Stimulated activated memory B cell treated with anti-CD40 and anti-IgM and Interleukin-4, amounts not matched to agents 10 μg/mL and 1 μg/mL and 100 μg/mL, for 72 hours (primary cell): ENCODE measurements around the gene RAB23.
A peak's percentile ranks its signal among the peaks of the same experiment; 100 is the strongest.
"Not testable (repeated sequence)": the region's sequence is repeated elsewhere in the genome, so short reads cannot be mapped to it uniquely, and the experiment has no call there.

Experiments used
- ATAC-seq: fragments of 150-1000 bp; cut with Tn5 transposase; 2 replicates; pipeline ENCODE4 v1.10.0; 2021
- H3K27ac Mint-ChIP-seq: one replicate; pipeline ENCODE4 v1.8.0; 2022; ENCODE audit warnings: mild to moderate bottlenecking, mixed read lengths
- H3K27me3 Mint-ChIP-seq: one replicate; pipeline ENCODE4 v1.8.0; 2022; ENCODE audit warnings: mixed read lengths
- H3K36me3 Mint-ChIP-seq: one replicate; pipeline ENCODE4 v1.8.0; 2022; ENCODE audit warnings: mixed read lengths
- H3K4me1 Mint-ChIP-seq: one replicate; pipeline ENCODE4 v1.8.0; 2022; ENCODE audit warnings: mixed read lengths
- H3K4me3 Mint-ChIP-seq: one replicate; pipeline ENCODE4 v1.8.0; 2022; ENCODE audit warnings: mild to moderate bottlenecking, moderate library complexity, mixed read lengths
- H3K9me3 Mint-ChIP-seq: one replicate; pipeline ENCODE4 v1.8.0; 2022; ENCODE audit warnings: mixed read lengths

RAB23 gene

DNA sequence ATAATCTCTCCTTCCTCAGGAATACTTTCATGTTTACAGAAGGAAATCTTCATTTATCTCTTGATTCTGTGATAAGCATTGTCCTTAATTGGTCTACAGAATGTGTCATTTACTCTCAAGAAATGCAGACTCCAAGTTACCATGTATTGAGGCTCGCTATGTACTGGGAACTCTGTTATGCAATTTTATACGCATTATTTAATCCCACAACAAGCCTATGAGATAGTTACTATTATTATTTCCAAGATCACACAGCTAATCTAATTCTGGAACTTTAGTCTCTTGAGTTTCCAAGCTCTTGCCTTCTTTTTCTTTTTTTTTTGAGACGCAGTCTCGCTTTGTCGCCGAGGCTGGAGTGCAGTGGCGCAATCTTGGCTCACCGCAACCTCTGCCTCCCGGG lies 30.0 kb upstream of the RAB23 start:
- Mint-ChIP-seq H3K4me3 (no peak overlapping the region), H3K27ac (no peak overlapping the region), H3K9me3 (no peaks in the 10 kb centered on the region), H3K36me3 (no peaks in the 10 kb centered on the region), H3K4me1 (no peaks in the 10 kb centered on the region), H3K27me3 (peaks cover 9% of the 10 kb centered on the region)
- ATAC-seq = no peak

DNA sequence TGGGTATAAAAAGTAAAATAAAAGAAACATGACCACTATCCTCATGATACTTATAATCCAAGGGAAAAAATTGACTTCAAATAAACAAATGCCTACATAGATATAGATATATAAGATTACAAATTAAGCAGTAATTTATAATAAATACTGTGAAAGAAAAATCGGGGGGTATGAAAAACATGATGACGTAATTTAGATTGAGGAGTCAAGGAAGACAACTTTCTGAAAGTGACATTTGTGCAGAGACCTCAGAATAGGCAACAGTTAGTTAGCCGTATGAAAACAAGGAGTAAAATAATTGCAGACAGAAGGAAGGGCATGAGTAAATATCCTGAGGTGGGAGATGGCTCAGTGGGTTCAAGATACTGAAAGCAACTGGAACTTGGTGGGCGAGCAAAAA lies 28.2 kb upstream of the RAB23 start:
- H3K9me3 Mint-ChIP-seq = no peaks in the 10 kb centered on the region
- H3K4me1 Mint-ChIP-seq = no peaks in the 10 kb centered on the region
- peaks cover 9% of the 10 kb centered on the region for H3K27me3 Mint-ChIP-seq
- no peaks in the 10 kb centered on the region for H3K36me3 Mint-ChIP-seq
- H3K4me3 Mint-ChIP-seq = no peak overlapping the region
- no peak overlapping the region for H3K27ac Mint-ChIP-seq
- ATAC-seq = no peak

- no peak overlapping the region for H3K27ac Mint-ChIP-seq
- H3K4me1 Mint-ChIP-seq = no peaks in the 10 kb centered on the region
- no peak overlapping the region for H3K4me3 Mint-ChIP-seq
- no peak for ATAC-seq
- H3K27me3 Mint-ChIP-seq = peaks cover 9% of the 10 kb centered on the region
- H3K9me3 Mint-ChIP-seq = no peaks in the 10 kb centered on the region
- no peaks in the 10 kb centered on the region for H3K36me3 Mint-ChIP-seq
Measured at GRCh38 chr6:57248311-57248895, 26.3 kb upstream of the RAB23 start.

DNA sequence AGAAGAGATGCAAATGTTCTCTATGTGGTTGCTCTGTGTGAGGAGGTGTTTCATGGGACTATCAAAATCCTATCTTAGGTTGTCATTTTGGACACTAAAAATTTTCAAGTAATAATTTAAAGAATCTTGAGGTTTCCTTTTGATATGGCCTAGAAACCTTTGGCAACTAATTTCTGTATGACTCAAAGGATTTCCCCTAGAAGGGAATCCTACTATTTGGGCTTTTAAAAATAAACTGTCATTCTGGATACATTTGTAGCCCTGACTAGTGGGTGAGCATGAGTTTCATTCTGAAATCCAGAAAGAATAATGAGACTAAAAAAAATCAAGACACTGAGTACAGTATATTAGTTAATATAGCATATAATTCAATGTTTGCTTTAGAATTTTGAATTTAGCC lies 25.5 kb upstream of the RAB23 start:
- no peaks in the 10 kb centered on the region for H3K4me1 Mint-ChIP-seq
- H3K27me3 Mint-ChIP-seq = peaks cover 7% of the 10 kb centered on the region
- H3K27ac Mint-ChIP-seq = no peak overlapping the region
- no peak for ATAC-seq
- H3K36me3 Mint-ChIP-seq = no peaks in the 10 kb centered on the region
- no peaks in the 10 kb centered on the region for H3K9me3 Mint-ChIP-seq
- no peak overlapping the region for H3K4me3 Mint-ChIP-seq

DNA sequence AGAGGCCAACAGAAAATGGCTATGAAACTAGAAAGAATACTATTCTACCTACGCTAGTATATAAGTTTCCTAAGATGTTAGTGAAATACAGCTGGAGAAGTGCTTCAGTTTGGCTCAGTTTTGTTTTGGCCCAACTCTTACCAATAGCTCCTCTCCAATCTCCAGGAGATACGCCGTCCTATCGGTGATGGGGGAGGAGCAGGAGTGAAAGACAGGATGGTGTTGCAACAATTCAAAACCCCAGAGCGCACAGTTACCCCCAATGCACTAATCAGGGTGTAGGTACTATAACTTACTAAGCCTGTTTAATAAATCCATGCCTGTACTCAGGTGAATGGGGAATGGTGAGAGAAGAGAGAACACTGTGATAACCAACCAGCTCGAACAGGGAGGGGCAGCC lies 24.2 kb upstream of the RAB23 start:
- Mint-ChIP-seq H3K9me3 (no peaks in the 10 kb centered on the region), H3K4me1 (no peaks in the 10 kb centered on the region), H3K36me3 (no peaks in the 10 kb centered on the region), H3K27me3 (no peaks in the 10 kb centered on the region), H3K4me3 (no peak overlapping the region), H3K27ac (no peak overlapping the region)
- no peak for ATAC-seq

GRCh38 chr6:57243954-57244353 lies 21.8 kb upstream of the RAB23 start:
- H3K4me3 Mint-ChIP-seq = no peak overlapping the region
- no peak for ATAC-seq
- H3K27ac Mint-ChIP-seq = no peak overlapping the region

DNA sequence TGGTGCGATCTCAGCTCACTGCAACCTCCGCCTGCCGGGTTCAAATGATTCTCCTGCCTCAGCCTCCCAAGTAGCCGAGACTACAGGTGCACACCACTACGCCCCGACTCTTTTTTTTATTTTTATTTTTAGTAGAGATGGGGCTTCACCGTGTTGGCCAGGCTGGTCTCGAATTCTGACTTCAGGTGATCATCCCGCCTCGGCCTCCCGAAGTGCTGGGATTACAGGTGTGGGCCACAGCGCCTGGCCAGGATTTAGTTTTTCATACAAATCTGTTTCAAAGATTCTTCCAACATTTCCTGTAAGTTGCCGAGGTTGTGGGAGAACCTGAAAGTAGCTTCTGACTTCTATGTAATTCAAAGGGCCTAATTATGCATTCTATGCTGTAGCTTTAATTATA lies 21.4 kb upstream of the RAB23 start:
- not testable (repeated sequence) for H3K4me1 Mint-ChIP-seq, H3K9me3 Mint-ChIP-seq, H3K4me3 Mint-ChIP-seq, ATAC-seq, H3K27ac Mint-ChIP-seq, H3K36me3 Mint-ChIP-seq
- peaks cover 10% of the 10 kb centered on the region for H3K27me3 Mint-ChIP-seq

More at GRCh38 chr6:57243954-57244353, 21.8 kb upstream of the RAB23 start:
- no peaks in the 10 kb centered on the region for H3K36me3 Mint-ChIP-seq
- no peaks in the 10 kb centered on the region for H3K4me1 Mint-ChIP-seq
- H3K9me3 Mint-ChIP-seq = no peaks in the 10 kb centered on the region
- H3K27me3 Mint-ChIP-seq = peaks cover 10% of the 10 kb centered on the region

GRCh38 chr6:57242505-57242904 lies 20.4 kb upstream of the RAB23 start:
- ATAC-seq = no peak
- Mint-ChIP-seq H3K9me3 (no peaks in the 10 kb centered on the region), H3K4me1 (no peaks in the 10 kb centered on the region)

DNA sequence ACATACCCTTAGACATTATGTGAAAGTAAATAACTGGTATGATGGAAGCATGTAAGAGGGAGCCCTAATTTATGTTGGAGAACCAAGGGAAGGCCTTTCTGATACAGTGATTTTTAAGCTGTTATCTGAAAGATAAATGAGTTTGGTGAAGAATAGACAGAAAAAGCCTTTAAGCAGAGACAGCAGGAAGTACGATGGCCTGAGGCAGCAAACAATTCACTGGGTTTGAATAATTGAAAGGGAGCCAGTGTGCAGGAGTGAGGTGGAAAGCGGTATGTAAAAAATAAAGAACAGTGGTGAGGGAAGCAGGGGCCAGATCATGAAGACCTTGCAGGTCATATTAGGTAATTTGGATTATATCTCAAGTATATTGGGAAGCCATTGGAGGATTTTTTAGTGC lies 4.1 kb upstream of the RAB23 start:
- H3K4me3 Mint-ChIP-seq = no peak overlapping the region
- no peak for ATAC-seq
- peaks cover 9% of the 10 kb centered on the region for H3K4me1 Mint-ChIP-seq
- H3K36me3 Mint-ChIP-seq = peaks cover 5% of the 10 kb centered on the region
- no peaks in the 10 kb centered on the region for H3K9me3 Mint-ChIP-seq
- H3K27ac Mint-ChIP-seq = no peak overlapping the region
- H3K27me3 Mint-ChIP-seq = peaks cover 10% of the 10 kb centered on the region

More at GRCh38 chr6:57242505-57242904, 20.4 kb upstream of the RAB23 start:
- no peak overlapping the region for H3K4me3 Mint-ChIP-seq
- H3K27me3 Mint-ChIP-seq = peaks cover 10% of the 10 kb centered on the region
- no peaks in the 10 kb centered on the region for H3K36me3 Mint-ChIP-seq
- no peak overlapping the region for H3K27ac Mint-ChIP-seq

DNA sequence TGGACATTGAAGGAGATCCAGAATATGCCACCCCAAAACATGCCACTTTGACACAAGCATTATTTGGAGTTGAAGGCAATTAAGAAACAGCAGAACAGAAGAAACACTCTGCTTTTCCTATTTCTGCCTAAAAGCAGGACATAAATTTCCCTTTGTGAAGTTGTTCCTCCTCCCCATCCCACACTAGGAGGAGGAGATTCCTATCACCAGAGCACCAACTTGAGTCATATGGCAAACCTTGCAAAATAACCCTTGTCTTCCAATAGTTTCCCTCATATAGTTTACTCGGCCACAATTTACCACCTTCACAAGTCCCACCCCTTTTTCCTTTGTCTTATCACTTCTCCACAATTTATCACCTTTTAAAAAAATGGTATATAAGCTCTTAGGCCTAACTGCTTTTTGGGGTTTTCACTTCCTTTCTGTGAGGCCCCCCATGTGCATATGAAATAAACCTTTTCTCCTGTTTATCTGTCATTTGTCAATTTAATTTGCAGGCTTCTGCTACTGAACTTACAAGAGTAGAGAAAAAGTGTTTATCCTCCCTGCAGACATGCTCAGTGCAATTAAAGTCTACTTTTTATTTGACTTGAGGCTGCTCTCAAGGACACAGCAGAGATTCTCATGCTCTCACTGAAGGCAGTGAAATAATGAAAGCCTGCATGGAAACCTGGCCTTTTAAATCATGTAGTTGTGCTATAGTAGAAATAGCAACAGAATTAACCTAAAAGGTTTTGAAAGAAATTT lies 2.8 kb upstream of the RAB23 start:
- Mint-ChIP-seq H3K27ac (no peak overlapping the region), H3K36me3 (peaks cover 5% of the 10 kb centered on the region), H3K9me3 (no peaks in the 10 kb centered on the region), H3K4me1 (peaks cover 10% of the 10 kb centered on the region), H3K27me3 (peaks cover 3% of the 10 kb centered on the region), H3K4me3 (no peak overlapping the region)
- ATAC-seq = no peak

- no peak for ATAC-seq
- Mint-ChIP-seq H3K36me3 (peaks cover 5% of the 10 kb centered on the region), H3K27me3 (no peaks in the 10 kb centered on the region), H3K27ac (peak overlapping the region; percentile 94), H3K9me3 (no peaks in the 10 kb centered on the region), H3K4me3 (peak overlapping the region; percentile 99), H3K4me1 (peaks cover 10% of the 10 kb centered on the region)
Measured at GRCh38 chr6:57222743-57223077, 603 bp upstream of the RAB23 start.

GRCh38 chr6:57221191-57221935 lies 744 bp downstream of the RAB23 start:
- peak overlapping the region; percentile 99 for H3K4me3 Mint-ChIP-seq
- H3K27me3 Mint-ChIP-seq = no peaks in the 10 kb centered on the region
- peaks cover 5% of the 10 kb centered on the region for H3K36me3 Mint-ChIP-seq
- H3K9me3 Mint-ChIP-seq = no peaks in the 10 kb centered on the region
- H3K4me1 Mint-ChIP-seq = peaks cover 19% of the 10 kb centered on the region
- peak; percentile 73 for ATAC-seq
- peak overlapping the region; percentile 94 for H3K27ac Mint-ChIP-seq

GRCh38 chr6:57220083-57220703 lies 1.9 kb downstream of the RAB23 start:
- no peaks in the 10 kb centered on the region for H3K27me3 Mint-ChIP-seq
- H3K27ac Mint-ChIP-seq = no peak overlapping the region
- peak overlapping the region; percentile 31 for H3K4me3 Mint-ChIP-seq
- H3K4me1 Mint-ChIP-seq = peaks cover 19% of the 10 kb centered on the region
- H3K9me3 Mint-ChIP-seq = no peaks in the 10 kb centered on the region
- peaks cover 8% of the 10 kb centered on the region for H3K36me3 Mint-ChIP-seq
- no peak for ATAC-seq

- no peak overlapping the region for H3K4me3 Mint-ChIP-seq
- H3K27me3 Mint-ChIP-seq = no peaks in the 10 kb centered on the region
- H3K36me3 Mint-ChIP-seq = peaks cover 15% of the 10 kb centered on the region
- H3K4me1 Mint-ChIP-seq = peaks cover 15% of the 10 kb centered on the region
- no peak for ATAC-seq
- H3K27ac Mint-ChIP-seq = no peak overlapping the region
- H3K9me3 Mint-ChIP-seq = peaks cover 2% of the 10 kb centered on the region
Measured at GRCh38 chr6:57217270-57217669, 4.8 kb downstream of the RAB23 start.

DNA sequence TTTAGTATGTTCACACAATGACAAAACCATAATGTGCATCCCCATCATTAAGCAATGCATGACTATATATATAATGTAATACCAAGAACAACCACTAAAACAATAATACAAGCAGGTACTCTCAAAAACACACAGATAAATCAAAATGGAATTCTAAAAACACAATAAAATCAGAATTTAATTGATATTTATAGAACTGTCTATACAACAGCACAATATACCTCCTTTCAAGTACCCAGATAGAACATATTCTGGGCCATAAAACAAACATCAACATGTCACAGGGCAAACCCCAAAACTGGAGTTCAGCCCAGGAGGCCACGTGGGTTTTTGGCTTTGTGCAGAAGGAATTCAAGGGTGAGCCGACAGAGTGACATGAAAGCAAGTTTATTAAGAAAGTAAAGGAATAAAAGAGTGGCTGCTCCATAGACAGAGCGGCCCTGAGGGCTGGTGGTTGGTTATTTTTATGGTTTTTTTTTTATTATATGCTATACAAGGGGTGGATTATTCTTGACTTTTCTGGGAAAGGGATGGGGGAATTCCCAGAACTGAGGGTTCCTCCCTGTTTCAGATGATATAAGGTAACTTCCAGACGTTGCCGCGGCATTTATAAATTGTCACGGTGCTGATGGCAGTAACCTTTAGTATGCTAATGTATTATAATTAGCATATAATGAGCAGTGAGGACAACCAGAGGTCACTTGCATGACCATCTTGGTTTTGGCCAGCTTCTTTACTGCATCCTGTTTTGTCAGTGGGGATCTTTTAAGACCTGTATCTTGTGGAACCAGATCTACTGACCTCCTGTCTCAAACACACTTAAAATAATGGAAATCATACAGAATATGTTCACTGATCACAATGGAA lies 5.6 kb downstream of the RAB23 start:
- no peak overlapping the region for H3K4me3 Mint-ChIP-seq
- H3K27ac Mint-ChIP-seq = no peak overlapping the region
- H3K36me3 Mint-ChIP-seq = peaks cover 10% of the 10 kb centered on the region
- H3K9me3 Mint-ChIP-seq = peaks cover 2% of the 10 kb centered on the region
- H3K4me1 Mint-ChIP-seq = peaks cover 13% of the 10 kb centered on the region
- no peak for ATAC-seq
- H3K27me3 Mint-ChIP-seq = no peaks in the 10 kb centered on the region
